Myocyte (in vitro differentiated cells): ENCODE measurements around the gene CBFA2T3. TPM values are rescaled to one million over a fixed set of nuclear protein-coding genes. Genes with fewer than 3 reads are reported as not detected.

Experiments used
- DNase-seq: peaks from one replicate; pipeline ENCODE4 v3.0.0-alpha.2; 2012; ENCODE audit warnings: low read depth
- total RNA-seq: library from RNA; depleted of rRNA; stranded (reverse); fragments of >200 nt; gene quantifications from 2 replicates; pipeline ENCODE4 v1.2.3, GENCODE V29; 2014

Gene CBFA2T3
- total RNA-seq, 1 donor from 2014 or later, result 0.72 TPM

GRCh38 chr16:88999457-89000206 lies 22.6 kb upstream of the CBFA2T3 start:
- no peak for DNase-seq

GRCh38 chr16:88995746-88996535 lies 18.9 kb upstream of the CBFA2T3 start:
- peak; percentile 53 for DNase-seq

- DNase-seq, result no peak
These were observed 18.2 kb upstream of the CBFA2T3 start for GRCh38 chr16:88995194-88995593.

- no peak for DNase-seq
These were observed 17.7 kb upstream of the CBFA2T3 start for GRCh38 chr16:88994695-88995094.

GRCh38 chr16:88993946-88994600 lies 17.1 kb upstream of the CBFA2T3 start:
- DNase-seq, result peak; percentile 25

GRCh38 chr16:88993166-88993761 lies 16.3 kb upstream of the CBFA2T3 start:
- peak; percentile 17 for DNase-seq

- peak; percentile 75 for DNase-seq
These were observed 15.6 kb upstream of the CBFA2T3 start for GRCh38 chr16:88992351-88993165.

GRCh38 chr16:88991813-88992350 lies 14.9 kb upstream of the CBFA2T3 start:
- no peak for DNase-seq

GRCh38 chr16:88989852-88990547 lies 13.0 kb upstream of the CBFA2T3 start:
- no peak for DNase-seq

GRCh38 chr16:88988980-88989811 lies 12.2 kb upstream of the CBFA2T3 start:
- no peak for DNase-seq

- no peak for DNase-seq
These were observed 8.5 kb upstream of the CBFA2T3 start for GRCh38 chr16:88985521-88985920.

GRCh38 chr16:88983771-88984687 lies 7.0 kb upstream of the CBFA2T3 start:
- no peak for DNase-seq

GRCh38 chr16:88983165-88983564 lies 6.2 kb upstream of the CBFA2T3 start:
- no peak for DNase-seq

GRCh38 chr16:88982286-88983084 lies 5.5 kb upstream of the CBFA2T3 start:
- DNase-seq, result no peak

- DNase-seq, result no peak
These were observed 2.5 kb upstream of the CBFA2T3 start for GRCh38 chr16:88979353-88980015.

GRCh38 chr16:88978608-88979346 lies 1.8 kb upstream of the CBFA2T3 start:
- DNase-seq, result no peak
